HepG2 (cell line): ENCODE data around the gene HMGN4. TPM values are rescaled to one million over a fixed set of nuclear protein-coding genes. Genes with fewer than 3 reads are reported as not detected.
A peak's percentile ranks its signal among the peaks of the same experiment; 100 is the strongest.

Source experiments
- GLI4 ChIP-seq: sonication (generic); formaldehyde crosslinking; IDR thresholded peaks from 2 replicates; pipeline ENCODE4 v1.5.1; 2020; ENCODE audit warnings: missing genetic modification reagents, mild to moderate bottlenecking, moderate library complexity, borderline replicate concordance
- HMGA1 ChIP-seq: sonication (generic); formaldehyde crosslinking; conservative IDR thresholded peaks from 2 replicates; pipeline ENCODE4 v1.4.0; 2020; ENCODE audit warnings: missing genetic modification reagents
- HOMEZ ChIP-seq: IDR thresholded peaks from 2 replicates; pipeline ENCODE4 v1.6.1; 2016; ENCODE audit warnings: low read depth
- MXD3 ChIP-seq: IDR thresholded peaks from 2 replicates; pipeline ENCODE4 v1.6.1; 2016; ENCODE audit warnings: mild to moderate bottlenecking, missing biosample characterization, missing genetic modification reagents
- NFATC3 ChIP-seq: sonication (generic); formaldehyde crosslinking; IDR thresholded peaks from 2 replicates; pipeline ENCODE4 v1.5.1; 2020; ENCODE audit warnings: mild to moderate bottlenecking, missing genetic modification reagents
- NONO ChIP-seq, 2 experiments: fragments of 450-650 bp in 1 of 2; sonication (generic) in 1 of 2; formaldehyde crosslinking in 1 of 2; IDR thresholded peaks in 1 of 2; conservative IDR thresholded peaks in 1 of 2; 2 replicates each; pipeline versions ENCODE4 v1.6.1 to v1.8.0; 2017 to 2022; ENCODE audit warnings: mild to moderate bottlenecking in 1 of 2, missing genetic modification reagents in 1 of 2, moderate library complexity in 1 of 2
- PATZ1 ChIP-seq: sonication (generic); formaldehyde crosslinking; IDR thresholded peaks from 2 replicates; pipeline ENCODE4 v1.4.0; 2020; ENCODE audit warnings: missing genetic modification reagents
- REST ChIP-seq, 2 experiments: IDR thresholded peaks; 2 replicates each; pipeline ENCODE4 v1.6.1; 2011 to 2012; ENCODE audit warnings: low read length in 2 of 2, borderline replicate concordance in 1 of 2, low read depth in 1 of 2, mild to moderate bottlenecking in 1 of 2, moderate library complexity in 1 of 2
- SAFB2 ChIP-seq: sonication (generic); formaldehyde crosslinking; IDR thresholded peaks from 2 replicates; pipeline ENCODE4 v1.5.1; 2020; ENCODE audit warnings: missing genetic modification reagents, low read depth, mild to moderate bottlenecking, borderline replicate concordance
- SIN3A ChIP-seq: IDR thresholded peaks from 2 replicates; pipeline ENCODE4 v1.6.1; 2011; ENCODE audit warnings: low read depth, mild to moderate bottlenecking, control low read depth, low read length, borderline replicate concordance
- SMAD1 ChIP-seq: sonication (generic); formaldehyde crosslinking; IDR thresholded peaks from 2 replicates; pipeline ENCODE4 v1.4.0; 2020; ENCODE audit warnings: missing genetic modification reagents, low read depth, mild to moderate bottlenecking, borderline replicate concordance
- SP4 ChIP-seq: sonication (generic); formaldehyde crosslinking; IDR thresholded peaks from 2 replicates; pipeline ENCODE4 v1.8.1; 2023; ENCODE audit warnings: mild to moderate bottlenecking, missing genetic modification reagents
- SP5 ChIP-seq: IDR thresholded peaks from 2 replicates; pipeline ENCODE4 v1.6.1; 2016; ENCODE audit warnings: low read depth, borderline replicate concordance
- SRSF1 ChIP-seq: fragments of 200-400 bp; formaldehyde crosslinking; optimal IDR thresholded peaks from 2 replicates; pipeline ENCODE3; 2017; ENCODE audit warnings: mild to moderate bottlenecking, low read depth, low read length, moderate library complexity
- STAT5B ChIP-seq: sonication (generic); formaldehyde crosslinking; IDR thresholded peaks from 2 replicates; pipeline ENCODE4 v1.4.0; 2020; ENCODE audit warnings: missing genetic modification reagents
- TBL1XR1 ChIP-seq: fragments of 150-350 bp; IDR thresholded peaks from 2 replicates; pipeline ENCODE4 v1.6.1; 2014; ENCODE audit warnings: borderline replicate concordance, low read length; ENCODE audit not compliant: partially characterized antibody
- ZFP90 ChIP-seq: sonication (generic); formaldehyde crosslinking; IDR thresholded peaks from 2 replicates; pipeline ENCODE4 v1.8.0; 2022; ENCODE audit warnings: missing genetic modification reagents, mild to moderate bottlenecking, inconsistent platforms, borderline replicate concordance
- ZNF180 ChIP-seq: sonication (generic); formaldehyde crosslinking; IDR thresholded peaks from 2 replicates; pipeline ENCODE4 v1.4.0; 2020; ENCODE audit warnings: low read depth, missing genetic modification reagents, borderline replicate concordance
- ZNF253 ChIP-seq: sonication (generic); formaldehyde crosslinking; IDR thresholded peaks from 2 replicates; pipeline ENCODE4 v1.8.0; 2022; ENCODE audit warnings: mild to moderate bottlenecking, missing genetic modification reagents, borderline replicate concordance
- ZNF678 ChIP-seq: sonication (generic); formaldehyde crosslinking; IDR thresholded peaks from 2 replicates; pipeline ENCODE4 v1.4.0; 2020; ENCODE audit warnings: mild to moderate bottlenecking, missing genetic modification reagents
- polyA plus RNA-seq, 8 experiments: library from polyadenylated mRNA; depleted of rRNA in 3 of 8; stranded (reverse) in 7 of 8; unstranded in 1 of 8; fragments of >200 nt; fragmentation: Illumina TruSeq in 4 of 8; extraction: Trizol in 4 of 8; gene quantifications; 2 replicates each; pipeline versions ENCODE4 v1.2.1 to v1.2.3, GENCODE V29; 2011 to 2016; ENCODE audit warnings: low read depth in 4 of 8, missing spikeins in 1 of 8, mixed read lengths in 1 of 8; ENCODE audit not compliant: insufficient read depth in 1 of 8
- total RNA-seq, 5 experiments: library from RNA; depleted of rRNA; stranded (reverse); fragments of >200 nt; fragmentation: Illumina TruSeq; extraction: Trizol; gene quantifications; 2 replicates each; pipeline ENCODE4 v1.2.3, GENCODE V29; 2016; ENCODE audit warnings: low read depth in 1 of 5

HMGN4 gene
- total and polyA plus RNA-seq, 2 of the 13 experiments (the other 11 are each of a cell fraction or from before 2014, with no cell fraction given): 39.9 to 52.1 TPM

GRCh38 chr6:26553635-26554446 lies 15.7 kb downstream of the HMGN4 start (continued):
- TF ChIP-seq SRSF1: no peak
- TF ChIP-seq SP5 (CRISPR knock-in tag): no peak; the same call in 1 of the 2 replicates
- 0 out of 2 replicates have a peak, but pooled peaks have one; percentile 49 for TF ChIP-seq STAT5B (CRISPR knock-in tag)
- no peak for TF ChIP-seq SAFB2 (CRISPR knock-in tag)
- peak; percentile 39; the same call in 1 of the 2 replicates for TF ChIP-seq ZFP90 (CRISPR knock-in tag)
- TF ChIP-seq ZNF180: peak; percentile 89; the same call in 1 of the 2 replicates
- no peak for TF ChIP-seq SP4 (CRISPR knock-in tag)
- TF ChIP-seq HMGA1 (CRISPR knock-in tag): no peak
- no peak for TF ChIP-seq TBL1XR1
- TF ChIP-seq PATZ1 (CRISPR knock-in tag): 0 out of 2 replicates have a peak, but pooled peaks have one; percentile 17
- TF ChIP-seq MXD3 (CRISPR knock-in tag): no peak
- TF ChIP-seq HOMEZ (CRISPR knock-in tag): no peak
- TF ChIP-seq NONO (IDR thresholded peaks at IDR 0.05): no peak
- peak; percentile 43; the same call in 1 of the 2 replicates for TF ChIP-seq NONO (CRISPR knock-in tag; conservative IDR thresholded peaks at IDR 0.05)
- 0 out of 2 replicates have a peak, but pooled peaks have one; percentile 64 for TF ChIP-seq NFATC3 (CRISPR knock-in tag)
- TF ChIP-seq ZNF253: no peak
- no peak for TF ChIP-seq ZNF678
- TF ChIP-seq SMAD1: no peak
- TF ChIP-seq REST (IDR thresholded peaks at IDR 0.05; ENCODE audit: borderline replicate concordance in 1 of 2, low read depth in 1 of 2, low read length in 2 of 2): no peak
- no peak for TF ChIP-seq GLI4 (CRISPR knock-in tag)
- TF ChIP-seq SIN3A: peak; percentile 54; the same call in 1 of the 2 replicates
